B cell (primary cell): ENCODE measurements around the gene NEAT1. TPM values are rescaled to one million over a fixed set of nuclear protein-coding genes. Genes with fewer than 3 reads are reported as not detected.

ENCODE experiments used
- ATAC-seq: fragments of 200-7000 bp; cut with Tn5 transposase; one replicate; pipeline ENCODE4 v1.10.0; 2021; ENCODE audit warnings: low read depth, mild to moderate bottlenecking, moderate number of reproducible peaks, moderate library complexity
- CTCF ChIA-PET: fragments of 350-600 bp; sonication (Branson Sonifier 250); formaldehyde crosslinking; loops from one replicate; lab custom pipeline; 2021; ENCODE audit warnings: antibody characterized with exemption, inconsistent platforms; lab: Charles Lee
- POLR2A ChIA-PET: fragments of 350-600 bp; sonication (Branson Sonifier 250); formaldehyde crosslinking; loops from one replicate; lab custom pipeline; 2021; ENCODE audit warnings: antibody characterized with exemption; lab: Charles Lee
- DNase-seq: peaks from one replicate; pipeline ENCODE4 v3.0.0; 2013
- H2AFZ ChIP-seq: 2 replicates; pipeline ENCODE4 v1.6.1; 2012; ENCODE audit warnings: mild to moderate bottlenecking, low read depth, low read length; ENCODE audit not compliant: insufficient read depth, poor library complexity, severe bottlenecking
- H3K27ac ChIP-seq, 2 donors: 1 replicate in 1 of 2; 2 replicates in 1 of 2; pipeline ENCODE4 v1.5.1; 2012 to 2013; ENCODE audit warnings: low read length in 2 of 2, mild to moderate bottlenecking in 2 of 2, moderate library complexity in 1 of 2
- H3K27me3 ChIP-seq, 4 experiments: fragments of 200-600 bp in 1 of 4; sonication (generic) in 1 of 4; replicated peaks in 1 of 4; 1 replicate in 2 of 4; 2 replicates in 2 of 4; pipeline versions ENCODE4 v1.6.1 to v1.7.0; 2013 to 2016; ENCODE audit warnings: low read length in 3 of 4, mild to moderate bottlenecking in 2 of 4, mixed read lengths in 1 of 4, moderate library complexity in 1 of 4; ENCODE audit not compliant: insufficient read depth in 4 of 4, control insufficient read depth in 3 of 4; ENCODE audit errors: control extremely low read depth in 1 of 4
- H3K36me3 ChIP-seq, 2 experiments: replicated peaks in 1 of 2; 1 replicate in 1 of 2; 2 replicates in 1 of 2; pipeline versions ENCODE4 v1.6.1 to v1.7.1; 2013; ENCODE audit warnings: low read length in 1 of 2; ENCODE audit not compliant: insufficient read depth in 2 of 2, control insufficient read depth in 1 of 2; ENCODE audit errors: control extremely low read depth in 1 of 2, extremely low read depth in 1 of 2
- H3K4me1 ChIP-seq, 2 donors: fragments of 200-600 bp in 1 of 2; sonication (generic) in 1 of 2; 1 replicate in 1 of 2; 2 replicates in 1 of 2; pipeline versions ENCODE4 v1.5.1 to v1.6.1; 2013 to 2017; ENCODE audit warnings: low read length in 2 of 2; ENCODE audit not compliant: control insufficient read depth in 2 of 2, insufficient read depth in 2 of 2
- H3K4me2 ChIP-seq: replicated peaks from 2 replicates; pipeline ENCODE3; 2012; ENCODE audit warnings: mild to moderate bottlenecking, low read depth, low read length; ENCODE audit not compliant: poor library complexity, severe bottlenecking
- H3K4me3 ChIP-seq, 5 experiments: fragments of 200-600 bp in 1 of 5; sonication (generic) in 1 of 5; 1 replicate in 3 of 5; 2 replicates in 2 of 5; pipeline versions ENCODE4 v1.5.1 to v1.7.0; 2011 to 2016; ENCODE audit warnings: low read length in 4 of 5, mild to moderate bottlenecking in 4 of 5, low read depth in 2 of 5, control low read depth in 1 of 5, moderate library complexity in 1 of 5; ENCODE audit not compliant: insufficient read depth in 1 of 5; ENCODE audit errors: control extremely low read depth in 1 of 5, extremely low read depth in 1 of 5
- H3K79me2 ChIP-seq: fragments of 200-600 bp; sonication (generic); one replicate; pipeline ENCODE4 v1.6.0; 2016; ENCODE audit warnings: low read length; ENCODE audit not compliant: control insufficient read depth, insufficient read depth
- H3K9ac ChIP-seq: fragments of 200-600 bp; sonication (generic); 2 replicates; pipeline ENCODE4 v1.6.1; 2017; ENCODE audit warnings: mild to moderate bottlenecking, low read length, moderate library complexity
- H3K9me3 ChIP-seq, 3 donors: one replicate each; pipeline versions ENCODE4 v1.6.1 to v1.7.1; 2013; ENCODE audit warnings: low read length in 2 of 3; ENCODE audit not compliant: control insufficient read depth in 2 of 3, insufficient read depth in 1 of 3; ENCODE audit errors: control extremely low read depth in 1 of 3
- H4K20me1 ChIP-seq: 2 replicates; pipeline ENCODE4 v1.6.0; 2012; ENCODE audit warnings: mild to moderate bottlenecking, low read length; ENCODE audit not compliant: insufficient read depth, control insufficient read depth, poor library complexity, severe bottlenecking
- H3K27ac Mint-ChIP-seq: one replicate; pipeline ENCODE4 v1.8.0; 2021; ENCODE audit warnings: mixed read lengths
- H3K27me3 Mint-ChIP-seq: one replicate; pipeline ENCODE4 v1.8.0; 2021; ENCODE audit warnings: mixed read lengths
- H3K4me1 Mint-ChIP-seq: one replicate; pipeline ENCODE4 v1.8.0; 2021; ENCODE audit warnings: mixed read lengths
- H3K4me3 Mint-ChIP-seq: one replicate; pipeline ENCODE4 v1.8.0; 2021; ENCODE audit warnings: mixed read lengths
- H3K9me3 Mint-ChIP-seq: one replicate; pipeline ENCODE4 v1.8.0; 2022; ENCODE audit warnings: mixed read lengths; ENCODE audit not compliant: insufficient read depth
- EZH2 ChIP-seq: IDR thresholded peaks from 2 replicates; pipeline ENCODE4 v1.6.1; 2012; ENCODE audit warnings: borderline replicate concordance, low read depth, mild to moderate bottlenecking, moderate library complexity, low read length; ENCODE audit not compliant: insufficient read depth, poor library complexity, severe bottlenecking
- WGBS: methylation state at CpG from one replicate; pipeline ENCODE4 v1.1.5; 2013; ENCODE audit warnings: missing lambda C conversion rate; ENCODE audit not compliant: insufficient coverage; 5-methylcytosine and 5-hydroxymethylcytosine counted together
- intact Hi-C: fragments of 100-400 bp; cut with micrococcal nuclease; formaldehyde crosslinking; loops from one replicate; pipeline ENCODE4 v1.10.0; 2022
- polyA plus RNA-seq: library from polyadenylated mRNA; depleted of rRNA; stranded (reverse); fragments of >200 nt; gene quantifications from 2 replicates; pipeline ENCODE4 v1.2.3, GENCODE V29; 2012
- total RNA-seq, 2 donors: library from RNA; stranded (reverse); fragments of 120-200 nt in 1 of 2; gene quantifications; 1 replicate in 1 of 2; 2 replicates in 1 of 2; pipeline versions ENCODE4 v1.2.3 to v1.2.4, GENCODE V29; 2013 to 2022
- TF ChIP-seq, protein P1 (sequence below): fragments of 200-600 bp; IDR thresholded peaks from one replicate; pipeline ENCODE4 v1.8.0; 2022; ENCODE audit warnings: antibody characterized with exemption, mild to moderate bottlenecking

The NEAT1 gene
- total and polyA plus RNA-seq, 2 donors (not counting 1 experiment from before 2014, with no cell fraction given), result 66.7 to 1,642 TPM

DNA sequence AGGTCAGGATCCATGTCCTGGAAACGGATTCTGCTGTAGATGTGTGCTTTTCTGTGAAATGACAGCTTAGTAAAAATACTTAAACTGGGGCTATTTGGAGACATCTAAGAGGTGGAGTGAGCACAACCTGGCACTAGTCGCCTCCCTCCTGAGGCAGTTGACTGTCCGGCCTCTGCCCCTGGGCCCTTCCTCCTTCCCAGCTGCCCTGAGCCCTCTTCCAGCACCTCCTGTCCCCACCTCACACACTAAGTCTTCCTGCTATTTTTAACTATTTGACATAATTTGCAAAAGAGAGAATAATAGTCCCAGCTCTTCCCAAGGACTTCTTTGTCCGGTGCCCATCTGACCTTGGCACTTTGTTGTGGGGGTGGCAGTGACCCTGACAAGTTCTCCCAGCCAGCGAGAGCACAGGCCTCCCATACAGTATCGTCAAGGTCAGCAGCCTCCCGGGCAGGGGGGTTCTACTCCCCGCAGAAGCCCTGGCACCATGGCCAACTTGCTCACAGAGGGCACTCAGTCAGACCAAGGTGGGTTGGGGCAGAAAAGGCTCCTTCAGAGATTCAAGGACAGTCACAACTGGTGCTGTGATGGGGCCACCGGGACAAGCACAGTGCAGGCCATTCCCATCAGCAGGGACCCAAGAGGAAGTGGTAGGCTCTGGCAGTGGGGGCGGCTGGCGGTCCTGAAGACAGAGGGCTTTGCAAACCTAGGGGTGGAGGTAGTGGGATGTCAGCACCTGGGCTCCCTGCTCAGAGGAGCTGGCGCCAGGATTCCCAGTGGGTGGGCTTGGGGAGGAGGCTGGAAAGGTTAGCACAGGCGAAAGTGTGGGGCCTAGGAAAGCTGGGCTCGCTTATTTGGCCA lies 5.5 kb upstream of the NEAT1 start:
- H3K4me1 ChIP-seq, result peaks cover 57 to 69% of the 10 kb centered on the region in 2 donors
- peak overlapping the region; percentile 94 for H3K4me2 ChIP-seq
- 8% methylated on average over 12 of the region's 14 CpGs for WGBS
- intact Hi-C loops, result loop anchor here (1.0 to 2.0 kb wide), 8 partner anchors 8 to 93 kb away; partner anchors contain the start of gene SLC25A45
- ATAC-seq (no peak), DNase-seq (peak; percentile 61)
- H3K4me3 Mint-ChIP-seq, result peak overlapping the region; percentile 96
- peaks cover 64% of the 10 kb centered on the region for H3K4me1 Mint-ChIP-seq
- peaks cover 60% of the 10 kb centered on the region for H3K79me2 ChIP-seq
- no peaks in the 10 kb centered on the region for H3K27me3 Mint-ChIP-seq
- peaks cover 0 to 7% of the 10 kb centered on the region in 2 experiments for H3K36me3 ChIP-seq
- H3K9me3 Mint-ChIP-seq, result no peaks in the 10 kb centered on the region
- no peaks in the 10 kb centered on the region for H3K27me3 ChIP-seq
- peak overlapping the region; percentile 91 to 97 for H3K27ac ChIP-seq
- H3K9ac ChIP-seq, result peak overlapping the region; percentile 77
- peak overlapping the region; percentile 100 for H3K27ac Mint-ChIP-seq
- no peak for TF ChIP-seq EZH2
- TF ChIP-seq, protein P1, sequence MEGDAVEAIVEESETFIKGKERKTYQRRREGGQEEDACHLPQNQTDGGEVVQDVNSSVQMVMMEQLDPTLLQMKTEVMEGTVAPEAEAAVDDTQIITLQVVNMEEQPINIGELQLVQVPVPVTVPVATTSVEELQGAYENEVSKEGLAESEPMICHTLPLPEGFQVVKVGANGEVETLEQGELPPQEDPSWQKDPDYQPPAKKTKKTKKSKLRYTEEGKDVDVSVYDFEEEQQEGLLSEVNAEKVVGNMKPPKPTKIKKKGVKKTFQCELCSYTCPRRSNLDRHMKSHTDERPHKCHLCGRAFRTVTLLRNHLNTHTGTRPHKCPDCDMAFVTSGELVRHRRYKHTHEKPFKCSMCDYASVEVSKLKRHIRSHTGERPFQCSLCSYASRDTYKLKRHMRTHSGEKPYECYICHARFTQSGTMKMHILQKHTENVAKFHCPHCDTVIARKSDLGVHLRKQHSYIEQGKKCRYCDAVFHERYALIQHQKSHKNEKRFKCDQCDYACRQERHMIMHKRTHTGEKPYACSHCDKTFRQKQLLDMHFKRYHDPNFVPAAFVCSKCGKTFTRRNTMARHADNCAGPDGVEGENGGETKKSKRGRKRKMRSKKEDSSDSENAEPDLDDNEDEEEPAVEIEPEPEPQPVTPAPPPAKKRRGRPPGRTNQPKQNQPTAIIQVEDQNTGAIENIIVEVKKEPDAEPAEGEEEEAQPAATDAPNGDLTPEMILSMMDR, result no peak
- POLR2A ChIA-PET, result interaction anchor here (0.5 to 16.5 kb wide), 23 partner anchors 9 to 142 kb away, joined by 3 to 1159 read pairs (median 7); partner anchors contain the start of genes FRMD8, MALAT1, SCYL1 and SLC25A45
- no peaks in the 10 kb centered on the region for H3K9me3 ChIP-seq
- CTCF ChIA-PET, result interaction anchor here (0.7 to 14.9 kb wide), 27 partner anchors 8 to 282 kb away, joined by 3 to 541 read pairs (median 9); partner anchors contain the start of genes FRMD8, MALAT1, SCYL1 and SLC25A45
- peak overlapping the region; percentile 74 for H2AFZ ChIP-seq
- no peaks in the 10 kb centered on the region for H4K20me1 ChIP-seq
- H3K4me3 ChIP-seq, result peak overlapping the region; percentile 43 to 86 (median 63)
